NCI-H2227 (cell line): Measurements from ENCODE around the gene COG7.
"Not testable (repeated sequence)": the region's sequence is repeated elsewhere in the genome, so short reads cannot be mapped to it uniquely, and the experiment has no call there.

Experiments
- DNase-seq: peaks from one replicate; lab custom pipeline; 2025; ENCODE audit not compliant: unreplicated experiment; lab: John Stamatoyannopoulos, UW

The COG7 gene

GRCh38 chr16:23387666-23388065 is 65.3 kb downstream of the COG7 start:
- DNase-seq, result no peak

- no peak for DNase-seq
Observed at GRCh38 chr16:23385441-23385840, 67.5 kb downstream of the COG7 start.

GRCh38 chr16:23384878-23385277 is 68.1 kb downstream of the COG7 start:
- DNase-seq, result no peak

GRCh38 chr16:23383881-23384280 is 69.1 kb downstream of the COG7 start:
- no peak for DNase-seq

GRCh38 chr16:23382279-23382678 is 70.7 kb downstream of the COG7 start:
- DNase-seq, result no peak

- DNase-seq, result not testable (repeated sequence)
Observed at GRCh38 chr16:23381702-23382101, 71.3 kb downstream of the COG7 start.

- no peak for DNase-seq
Observed at GRCh38 chr16:23380501-23380951, 72.5 kb downstream of the COG7 start.

GRCh38 chr16:23379707-23380106 is 73.3 kb downstream of the COG7 start:
- no peak for DNase-seq

GRCh38 chr16:23378921-23379320 is 74.1 kb downstream of the COG7 start:
- DNase-seq, result no peak

GRCh38 chr16:23378256-23378655 is 74.7 kb downstream of the COG7 start:
- DNase-seq, result no peak

GRCh38 chr16:23377071-23377931 is 75.7 kb downstream of the COG7 start:
- DNase-seq, result no peak

- DNase-seq, result no peak
Observed at GRCh38 chr16:23375643-23376042, 77.3 kb downstream of the COG7 start.

GRCh38 chr16:23374721-23375510 is 78.1 kb downstream of the COG7 start:
- DNase-seq, result no peak

GRCh38 chr16:23373436-23374219 is 79.4 kb downstream of the COG7 start:
- DNase-seq, result no peak

- DNase-seq, result no peak
Observed at GRCh38 chr16:23371368-23371767, 81.6 kb downstream of the COG7 start.

- no peak for DNase-seq
Observed at GRCh38 chr16:23369416-23369815, 83.6 kb downstream of the COG7 start.

- DNase-seq, result no peak
Observed at GRCh38 chr16:23368469-23368868, 84.5 kb downstream of the COG7 start.

- DNase-seq, result no peak
Observed at GRCh38 chr16:23367988-23368387, 85.0 kb downstream of the COG7 start.

- no peak for DNase-seq
Observed at GRCh38 chr16:23367564-23367963, 85.4 kb downstream of the COG7 start.

- DNase-seq, result not testable (repeated sequence)
Observed at GRCh38 chr16:23366341-23366740, 86.6 kb downstream of the COG7 start.

GRCh38 chr16:23365602-23366240 is 87.3 kb downstream of the COG7 start:
- DNase-seq, result no peak
